ENCODE data around the gene AOPEP.

AOPEP gene

DNA sequence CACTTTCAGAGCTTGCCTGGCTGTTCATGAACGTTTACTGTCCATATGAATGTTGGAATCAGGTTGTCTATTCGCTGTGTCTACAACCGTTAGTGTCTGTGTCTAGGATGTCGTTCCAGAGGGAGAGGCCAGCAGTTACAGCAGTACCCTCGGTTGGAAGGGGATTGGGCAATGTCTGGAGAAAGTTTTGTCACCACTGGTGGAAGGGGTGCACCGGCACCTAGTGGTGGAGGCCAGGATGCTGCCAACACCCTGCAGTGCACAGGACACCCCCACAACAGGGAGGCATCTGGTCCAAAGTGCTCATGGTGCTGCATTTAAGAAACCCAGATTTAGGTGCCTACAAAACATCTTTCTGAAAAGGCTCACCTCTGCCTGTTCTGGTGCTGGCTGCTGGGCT, 370.3 kb downstream of the AOPEP start:
- Histone ChIP-seq H3K36me3 (ENCODE audit: control insufficient read depth in 2 of 2, insufficient read depth in 1 of 2, low read length in 2 of 2) (peaks cover 0 to 24% of the 10 kb centered on the region in 2 experiments; a peak in 1 of 3 replicates), H3K9me3 (ENCODE audit: control insufficient read depth, insufficient read depth, low read depth, low read length) (no peaks in the 10 kb centered on the region), H3K27ac (ENCODE audit: extremely low read depth, low read depth, low read length) (no peak overlapping the region), H3K4me1 (ENCODE audit: control insufficient read depth, insufficient read depth, low read length) (no peaks in the 10 kb centered on the region), H3K4me3 (ENCODE audit: low read depth, low read length) (no peak overlapping the region)
- ChIA-PET POLR2A (no interaction called here), CTCF (interaction anchor here (1.0 to 1.8 kb wide), 5 partner anchors 9 to 415 kb away, joined by 3 to 9 read pairs (median 5); no protein-coding TSS in a partner anchor)
- TF ChIP-seq ZNF510 (tag by site-specific recombination; IDR thresholded peaks at IDR 0.05; ENCODE audit: insufficient replicate concordance), result no peak
- TF ChIP-seq ZNF37A (tag by site-specific recombination; IDR thresholded peaks at IDR 0.05), result no peak
- no peak for TF ChIP-seq ZNF366 (tag by site-specific recombination; conservative IDR thresholded peaks at IDR 0.05)
- no peak for TF ChIP-seq ZNF2 (tag by site-specific recombination; IDR thresholded peaks at IDR 0.05)
- TF ChIP-seq ZSCAN23 (tag by site-specific recombination; IDR thresholded peaks at IDR 0.05), result no peak
- TF ChIP-seq, protein P1, sequence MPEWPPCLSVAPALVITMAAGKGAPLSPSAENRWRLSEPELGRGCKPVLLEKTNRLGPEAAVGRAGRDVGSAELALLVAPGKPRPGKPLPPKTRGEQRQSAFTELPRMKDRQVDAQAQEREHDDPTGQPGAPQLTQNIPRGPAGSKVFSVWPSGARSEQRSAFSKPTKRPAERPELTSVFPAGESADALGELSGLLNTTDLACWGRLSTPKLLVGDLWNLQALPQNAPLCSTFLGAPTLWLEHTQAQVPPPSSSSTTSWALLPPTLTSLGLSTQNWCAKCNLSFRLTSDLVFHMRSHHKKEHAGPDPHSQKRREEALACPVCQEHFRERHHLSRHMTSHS (tag by site-specific recombination; IDR thresholded peaks at IDR 0.05), result no peak
- TF ChIP-seq ZNF600 (tag by site-specific recombination; IDR thresholded peaks at IDR 0.05), result no peak
- TF ChIP-seq, protein P2, sequence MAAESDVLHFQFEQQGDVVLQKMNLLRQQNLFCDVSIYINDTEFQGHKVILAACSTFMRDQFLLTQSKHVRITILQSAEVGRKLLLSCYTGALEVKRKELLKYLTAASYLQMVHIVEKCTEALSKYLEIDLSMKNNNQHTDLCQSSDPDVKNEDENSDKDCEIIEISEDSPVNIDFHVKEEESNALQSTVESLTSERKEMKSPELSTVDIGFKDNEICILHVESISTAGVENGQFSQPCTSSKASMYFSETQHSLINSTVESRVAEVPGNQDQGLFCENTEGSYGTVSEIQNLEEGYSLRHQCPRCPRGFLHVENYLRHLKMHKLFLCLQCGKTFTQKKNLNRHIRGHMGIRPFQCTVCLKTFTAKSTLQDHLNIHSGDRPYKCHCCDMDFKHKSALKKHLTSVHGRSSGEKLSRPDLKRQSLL (tag by site-specific recombination; IDR thresholded peaks at IDR 0.05), result no peak
- no peak for TF ChIP-seq ZNF629 (tag by site-specific recombination; IDR thresholded peaks at IDR 0.05)
- TF ChIP-seq ZNF223 (tag by site-specific recombination; IDR thresholded peaks at IDR 0.05), result no peak
- TF ChIP-seq, protein P3, sequence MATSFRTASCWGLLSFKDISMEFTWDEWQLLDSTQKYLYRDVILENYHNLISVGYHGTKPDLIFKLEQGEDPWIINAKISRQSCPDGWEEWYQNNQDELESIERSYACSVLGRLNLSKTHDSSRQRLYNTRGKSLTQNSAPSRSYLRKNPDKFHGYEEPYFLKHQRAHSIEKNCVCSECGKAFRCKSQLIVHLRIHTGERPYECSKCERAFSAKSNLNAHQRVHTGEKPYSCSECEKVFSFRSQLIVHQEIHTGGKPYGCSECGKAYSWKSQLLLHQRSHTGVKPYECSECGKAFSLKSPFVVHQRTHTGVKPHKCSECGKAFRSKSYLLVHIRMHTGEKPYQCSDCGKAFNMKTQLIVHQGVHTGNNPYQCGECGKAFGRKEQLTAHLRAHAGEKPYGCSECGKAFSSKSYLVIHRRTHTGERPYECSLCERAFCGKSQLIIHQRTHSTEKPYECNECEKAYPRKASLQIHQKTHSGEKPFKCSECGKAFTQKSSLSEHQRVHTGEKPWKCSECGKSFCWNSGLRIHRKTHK (tag by site-specific recombination; IDR thresholded peaks at IDR 0.05), result no peak

DNA sequence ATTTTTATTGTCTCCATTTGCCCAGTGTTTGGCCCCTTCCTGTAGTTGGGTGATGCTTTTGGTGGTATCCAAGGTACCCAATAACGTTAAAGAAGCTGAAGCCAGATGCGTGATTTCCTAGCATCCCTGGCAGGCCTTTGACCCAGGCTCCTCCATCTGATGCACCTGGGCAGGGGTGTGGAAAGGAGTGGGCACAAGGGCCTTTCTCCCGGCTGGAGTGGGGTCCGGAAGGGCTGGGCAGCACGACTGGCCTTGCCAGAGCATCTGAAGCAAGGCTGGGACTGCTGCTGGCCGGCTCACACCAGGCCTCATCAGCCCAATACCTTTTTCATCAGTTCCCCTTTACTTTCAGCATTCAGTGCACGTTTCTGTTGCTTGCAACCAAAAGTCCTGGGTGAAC, 370.8 kb downstream of the AOPEP start:
- CTCF ChIA-PET, result interaction anchor here (1.4 to 1.8 kb wide), 2 partner anchors 10 to 31 kb away, joined by 3 to 8 read pairs; no protein-coding TSS in a partner anchor
- no peak for TF ChIP-seq SALL2 (tag by site-specific recombination; IDR thresholded peaks at IDR 0.05; ENCODE audit: borderline replicate concordance)
- no peak for TF ChIP-seq ZNF677 (tag by site-specific recombination; IDR thresholded peaks at IDR 0.05)
- TF ChIP-seq ZNF549 (tag by site-specific recombination; IDR thresholded peaks at IDR 0.05), result no peak
- TF ChIP-seq ZNF169 (tag by site-specific recombination; IDR thresholded peaks at IDR 0.05), result no peak
- no peak for TF ChIP-seq ZNF514 (tag by site-specific recombination; IDR thresholded peaks at IDR 0.05)
- TF ChIP-seq ZNF76 (tag by site-specific recombination; IDR thresholded peaks at IDR 0.05; ENCODE audit: borderline replicate concordance, low read depth), result no peak
- no peak for TF ChIP-seq ZIC2 (tag by site-specific recombination; IDR thresholded peaks at IDR 0.05)
- TF ChIP-seq, protein P4, sequence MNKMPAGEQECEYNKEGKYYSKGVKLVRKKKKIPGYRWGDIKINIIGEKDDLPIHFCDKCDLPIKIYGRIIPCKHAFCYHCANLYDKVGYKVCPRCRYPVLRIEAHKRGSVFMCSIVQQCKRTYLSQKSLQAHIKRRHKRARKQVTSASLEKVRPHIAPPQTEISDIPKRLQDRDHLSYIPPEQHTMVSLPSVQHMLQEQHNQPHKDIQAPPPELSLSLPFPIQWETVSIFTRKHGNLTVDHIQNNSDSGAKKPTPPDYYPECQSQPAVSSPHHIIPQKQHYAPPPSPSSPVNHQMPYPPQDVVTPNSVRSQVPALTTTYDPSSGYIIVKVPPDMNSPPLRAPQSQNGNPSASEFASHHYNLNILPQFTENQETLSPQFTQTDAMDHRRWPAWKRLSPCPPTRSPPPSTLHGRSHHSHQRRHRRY (tag by site-specific recombination; IDR thresholded peaks at IDR 0.05), result no peak
- TF ChIP-seq, protein P5, sequence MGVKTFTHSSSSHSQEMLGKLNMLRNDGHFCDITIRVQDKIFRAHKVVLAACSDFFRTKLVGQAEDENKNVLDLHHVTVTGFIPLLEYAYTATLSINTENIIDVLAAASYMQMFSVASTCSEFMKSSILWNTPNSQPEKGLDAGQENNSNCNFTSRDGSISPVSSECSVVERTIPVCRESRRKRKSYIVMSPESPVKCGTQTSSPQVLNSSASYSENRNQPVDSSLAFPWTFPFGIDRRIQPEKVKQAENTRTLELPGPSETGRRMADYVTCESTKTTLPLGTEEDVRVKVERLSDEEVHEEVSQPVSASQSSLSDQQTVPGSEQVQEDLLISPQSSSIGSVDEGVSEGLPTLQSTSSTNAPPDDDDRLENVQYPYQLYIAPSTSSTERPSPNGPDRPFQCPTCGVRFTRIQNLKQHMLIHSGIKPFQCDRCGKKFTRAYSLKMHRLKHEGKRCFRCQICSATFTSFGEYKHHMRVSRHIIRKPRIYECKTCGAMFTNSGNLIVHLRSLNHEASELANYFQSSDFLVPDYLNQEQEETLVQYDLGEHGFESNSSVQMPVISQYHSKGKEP (tag by site-specific recombination; IDR thresholded peaks at IDR 0.05), result no peak
- TF ChIP-seq ZNF24 (tag by site-specific recombination; IDR thresholded peaks at IDR 0.05), result no peak
- TF ChIP-seq ZNF140 (tag by site-specific recombination; IDR thresholded peaks at IDR 0.05), result no peak
- no peak for TF ChIP-seq ZNF544 (tag by site-specific recombination; IDR thresholded peaks at IDR 0.05)
- TF ChIP-seq, protein P6, sequence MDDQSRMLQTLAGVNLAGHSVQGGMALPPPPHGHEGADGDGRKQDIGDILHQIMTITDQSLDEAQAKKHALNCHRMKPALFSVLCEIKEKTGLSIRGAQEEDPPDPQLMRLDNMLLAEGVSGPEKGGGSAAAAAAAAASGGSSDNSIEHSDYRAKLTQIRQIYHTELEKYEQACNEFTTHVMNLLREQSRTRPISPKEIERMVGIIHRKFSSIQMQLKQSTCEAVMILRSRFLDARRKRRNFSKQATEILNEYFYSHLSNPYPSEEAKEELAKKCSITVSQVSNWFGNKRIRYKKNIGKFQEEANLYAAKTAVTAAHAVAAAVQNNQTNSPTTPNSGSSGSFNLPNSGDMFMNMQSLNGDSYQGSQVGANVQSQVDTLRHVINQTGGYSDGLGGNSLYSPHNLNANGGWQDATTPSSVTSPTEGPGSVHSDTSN (CRISPR knock-in tag; IDR thresholded peaks at IDR 0.05), result no peak
- TF ChIP-seq, protein P7, sequence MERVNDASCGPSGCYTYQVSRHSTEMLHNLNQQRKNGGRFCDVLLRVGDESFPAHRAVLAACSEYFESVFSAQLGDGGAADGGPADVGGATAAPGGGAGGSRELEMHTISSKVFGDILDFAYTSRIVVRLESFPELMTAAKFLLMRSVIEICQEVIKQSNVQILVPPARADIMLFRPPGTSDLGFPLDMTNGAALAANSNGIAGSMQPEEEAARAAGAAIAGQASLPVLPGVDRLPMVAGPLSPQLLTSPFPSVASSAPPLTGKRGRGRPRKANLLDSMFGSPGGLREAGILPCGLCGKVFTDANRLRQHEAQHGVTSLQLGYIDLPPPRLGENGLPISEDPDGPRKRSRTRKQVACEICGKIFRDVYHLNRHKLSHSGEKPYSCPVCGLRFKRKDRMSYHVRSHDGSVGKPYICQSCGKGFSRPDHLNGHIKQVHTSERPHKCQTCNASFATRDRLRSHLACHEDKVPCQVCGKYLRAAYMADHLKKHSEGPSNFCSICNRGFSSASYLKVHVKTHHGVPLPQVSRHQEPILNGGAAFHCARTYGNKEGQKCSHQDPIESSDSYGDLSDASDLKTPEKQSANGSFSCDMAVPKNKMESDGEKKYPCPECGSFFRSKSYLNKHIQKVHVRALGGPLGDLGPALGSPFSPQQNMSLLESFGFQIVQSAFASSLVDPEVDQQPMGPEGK (tag by site-specific recombination; IDR thresholded peaks at IDR 0.05), result no peak
- TF ChIP-seq SETDB1 (IDR thresholded peaks at IDR 0.05; ENCODE audit: insufficient read length, low read length), result no peak
- Histone ChIP-seq H3K4me1 (ENCODE audit: control insufficient read depth, insufficient read depth, low read length) (no peaks in the 10 kb centered on the region), H3K36me3 (ENCODE audit: control insufficient read depth in 2 of 2, insufficient read depth in 1 of 2, low read length in 2 of 2) (peaks cover 0 to 26% of the 10 kb centered on the region in 2 experiments; a peak in 1 of 3 replicates), H3K9me3 (ENCODE audit: control insufficient read depth, insufficient read depth, low read depth, low read length) (no peaks in the 10 kb centered on the region), H3K27ac (ENCODE audit: extremely low read depth, low read depth, low read length) (no peak overlapping the region), H3K4me3 (ENCODE audit: low read depth, low read length) (no peak overlapping the region)
- POLR2A ChIA-PET, result no interaction called here

All from HEK293 (cell line).